BE2C (cell line): Measurements from ENCODE around the gene AHNAK.
A peak's percentile ranks its signal among the peaks of the same experiment; 100 is the strongest.

ENCODE experiments used
- DNase-seq: peaks from one replicate; pipeline ENCODE4 v3.0.0-alpha.2; 2020
- H3K27me3 ChIP-seq: fragments of 250-450 bp; sonication (Bioruptor Pico); 2 replicates; pipeline ENCODE4 v1.5.1; 2020; ENCODE audit warnings: mild to moderate bottlenecking
- H3K36me3 ChIP-seq: fragments of 250-450 bp; sonication (Bioruptor Pico); 2 replicates; pipeline ENCODE4 v1.5.1; 2020; ENCODE audit warnings: mild to moderate bottlenecking
- H3K4me1 ChIP-seq: fragments of 250-450 bp; sonication (Bioruptor Pico); 2 replicates; pipeline ENCODE4 v1.5.1; 2020
- H3K4me3 ChIP-seq: 2 replicates; pipeline ENCODE4 v1.5.1; 2011; ENCODE audit warnings: low read depth, low read length
- H3K9me3 ChIP-seq: fragments of 250-450 bp; sonication (Bioruptor Pico); 2 replicates; pipeline ENCODE4 v1.5.1; 2020
- CTCF ChIP-seq: IDR thresholded peaks from 2 replicates; pipeline ENCODE4 v1.5.1; 2012; ENCODE audit warnings: mild to moderate bottlenecking, low read depth, low read length

AHNAK gene

GRCh38 chr11:62497132-62497801 is 49.3 kb downstream of the AHNAK start:
- TF ChIP-seq CTCF, result peak; percentile 44
- Histone ChIP-seq H3K9me3 (no peaks in the 10 kb centered on the region), H3K4me3 (no peak overlapping the region), H3K4me1 (no peaks in the 10 kb centered on the region), H3K27me3 (no peaks in the 10 kb centered on the region), H3K36me3 (no peaks in the 10 kb centered on the region)
- DNase-seq, result peak; percentile 25

- TF ChIP-seq CTCF, result no peak
- no peaks in the 10 kb centered on the region for H3K4me1 ChIP-seq
- no peaks in the 10 kb centered on the region for H3K27me3 ChIP-seq
- DNase-seq, result no peak
- H3K36me3 ChIP-seq, result no peaks in the 10 kb centered on the region
- no peak overlapping the region for H3K4me3 ChIP-seq
- no peaks in the 10 kb centered on the region for H3K9me3 ChIP-seq
Measured at GRCh38 chr11:62496676-62497075, 49.9 kb downstream of the AHNAK start.

GRCh38 chr11:62494246-62494645 is 52.4 kb downstream of the AHNAK start:
- no peak for TF ChIP-seq CTCF
- Histone ChIP-seq H3K36me3 (no peaks in the 10 kb centered on the region), H3K27me3 (no peaks in the 10 kb centered on the region), H3K9me3 (no peaks in the 10 kb centered on the region), H3K4me3 (no peak overlapping the region), H3K4me1 (no peaks in the 10 kb centered on the region)
- no peak for DNase-seq

- Histone ChIP-seq H3K27me3 (no peaks in the 10 kb centered on the region), H3K9me3 (no peaks in the 10 kb centered on the region), H3K36me3 (no peaks in the 10 kb centered on the region), H3K4me1 (no peaks in the 10 kb centered on the region), H3K4me3 (no peak overlapping the region)
- no peak for DNase-seq
- TF ChIP-seq CTCF, result no peak
Measured at GRCh38 chr11:62493801-62494200, 52.8 kb downstream of the AHNAK start.

- no peaks in the 10 kb centered on the region for H3K36me3 ChIP-seq
- no peak overlapping the region for H3K4me3 ChIP-seq
- no peak for TF ChIP-seq CTCF
- no peaks in the 10 kb centered on the region for H3K27me3 ChIP-seq
- H3K4me1 ChIP-seq, result no peaks in the 10 kb centered on the region
- no peaks in the 10 kb centered on the region for H3K9me3 ChIP-seq
- no peak for DNase-seq
Measured at GRCh38 chr11:62492586-62492985, 54.0 kb downstream of the AHNAK start.

- Histone ChIP-seq H3K4me1 (no peaks in the 10 kb centered on the region), H3K27me3 (no peaks in the 10 kb centered on the region), H3K36me3 (no peaks in the 10 kb centered on the region), H3K9me3 (no peaks in the 10 kb centered on the region), H3K4me3 (no peak overlapping the region)
- no peak for TF ChIP-seq CTCF
- no peak for DNase-seq
Measured at GRCh38 chr11:62491571-62492329, 54.9 kb downstream of the AHNAK start.
